Osteocyte (in vitro differentiated cells): ENCODE data around the gene MBOAT7. TPM values are rescaled to one million over a fixed set of nuclear protein-coding genes. Genes with fewer than 3 reads are reported as not detected.

Experiments used
- DNase-seq: peaks from one replicate; pipeline ENCODE4 v3.0.0; 2021; ENCODE audit warnings: mixed read lengths; ENCODE audit not compliant: unreplicated experiment; ENCODE audit errors: extremely low spot score
- H3K27ac Mint-ChIP-seq: one replicate; pipeline ENCODE4 v1.8.0; 2021; ENCODE audit warnings: mild to moderate bottlenecking, mixed read lengths; ENCODE audit not compliant: unreplicated experiment
- H3K27me3 Mint-ChIP-seq: one replicate; pipeline ENCODE4 v1.8.0; 2021; ENCODE audit warnings: mixed read lengths; ENCODE audit not compliant: unreplicated experiment
- H3K36me3 Mint-ChIP-seq: one replicate; pipeline ENCODE4 v1.8.0; 2021; ENCODE audit warnings: mixed read lengths; ENCODE audit not compliant: unreplicated experiment
- H3K4me1 Mint-ChIP-seq: one replicate; pipeline ENCODE4 v1.8.0; 2021; ENCODE audit warnings: mixed read lengths; ENCODE audit not compliant: unreplicated experiment
- H3K4me3 Mint-ChIP-seq: one replicate; pipeline ENCODE4 v1.8.0; 2021; ENCODE audit warnings: mild to moderate bottlenecking, moderate library complexity, mixed read lengths; ENCODE audit not compliant: unreplicated experiment
- H3K9me3 Mint-ChIP-seq: one replicate; pipeline ENCODE4 v1.8.0; 2021; ENCODE audit warnings: mixed read lengths; ENCODE audit not compliant: unreplicated experiment
- total RNA-seq: library from RNA; stranded (reverse); gene quantifications from 2 replicates; pipeline ENCODE4 v1.2.1, GENCODE V29; 2021
- TF ChIP-seq, protein P1 (sequence below): fragments of 200-600 bp; sonication (generic); IDR thresholded peaks from 2 replicates; pipeline ENCODE4 v1.5.0; 2021; ENCODE audit warnings: antibody characterized with exemption, mild to moderate bottlenecking, moderate library complexity

The MBOAT7 gene
- total RNA-seq, 1 donor from 2014 or later: 85.2 TPM

DNA sequence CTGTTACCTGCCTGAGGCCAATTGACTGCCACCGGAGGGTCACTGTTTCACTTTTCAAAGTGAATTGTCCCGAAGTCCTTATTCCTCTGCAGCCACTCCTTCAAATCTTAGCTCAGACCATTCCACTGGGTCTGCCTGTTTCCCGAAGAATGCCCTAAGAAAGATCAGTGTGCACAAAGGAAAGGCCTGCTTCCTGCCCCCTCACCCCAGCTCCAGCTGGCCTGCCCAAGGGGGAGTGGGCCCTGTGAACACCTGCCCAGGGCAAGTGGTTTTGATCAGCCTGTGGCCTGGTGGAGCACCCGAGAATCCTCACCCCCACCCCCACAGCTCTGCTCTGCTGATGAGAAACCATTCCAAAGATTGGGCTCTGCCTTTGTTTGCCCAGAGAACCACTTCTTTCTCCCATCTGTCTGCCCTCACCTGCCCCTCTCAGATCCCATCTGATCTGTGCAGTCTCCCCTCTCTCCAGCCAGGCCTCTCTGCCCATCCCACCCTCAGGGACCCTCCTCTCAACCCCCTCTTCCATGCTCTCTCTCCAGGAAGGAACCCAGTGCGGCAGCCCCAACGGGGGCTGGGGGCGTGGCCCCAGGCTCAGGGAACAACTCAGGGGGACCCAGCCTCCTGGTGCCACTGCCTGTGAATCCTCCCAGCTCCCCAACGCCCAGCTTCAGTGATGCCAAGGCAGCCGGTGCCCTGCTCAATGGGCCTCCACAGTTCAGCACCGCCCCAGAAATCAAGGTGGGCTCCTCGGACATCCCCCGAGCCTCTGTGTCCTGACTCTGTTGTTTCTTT is 40.2 kb downstream of the MBOAT7 start:
- DNase-seq: no peak
- Mint-ChIP-seq H3K4me3 (no peak overlapping the region), H3K4me1 (peaks cover 7% of the 10 kb centered on the region), H3K27ac (no peak overlapping the region), H3K27me3 (no peaks in the 10 kb centered on the region), H3K36me3 (peaks cover 51% of the 10 kb centered on the region), H3K9me3 (no peaks in the 10 kb centered on the region)
- TF ChIP-seq, protein P1, sequence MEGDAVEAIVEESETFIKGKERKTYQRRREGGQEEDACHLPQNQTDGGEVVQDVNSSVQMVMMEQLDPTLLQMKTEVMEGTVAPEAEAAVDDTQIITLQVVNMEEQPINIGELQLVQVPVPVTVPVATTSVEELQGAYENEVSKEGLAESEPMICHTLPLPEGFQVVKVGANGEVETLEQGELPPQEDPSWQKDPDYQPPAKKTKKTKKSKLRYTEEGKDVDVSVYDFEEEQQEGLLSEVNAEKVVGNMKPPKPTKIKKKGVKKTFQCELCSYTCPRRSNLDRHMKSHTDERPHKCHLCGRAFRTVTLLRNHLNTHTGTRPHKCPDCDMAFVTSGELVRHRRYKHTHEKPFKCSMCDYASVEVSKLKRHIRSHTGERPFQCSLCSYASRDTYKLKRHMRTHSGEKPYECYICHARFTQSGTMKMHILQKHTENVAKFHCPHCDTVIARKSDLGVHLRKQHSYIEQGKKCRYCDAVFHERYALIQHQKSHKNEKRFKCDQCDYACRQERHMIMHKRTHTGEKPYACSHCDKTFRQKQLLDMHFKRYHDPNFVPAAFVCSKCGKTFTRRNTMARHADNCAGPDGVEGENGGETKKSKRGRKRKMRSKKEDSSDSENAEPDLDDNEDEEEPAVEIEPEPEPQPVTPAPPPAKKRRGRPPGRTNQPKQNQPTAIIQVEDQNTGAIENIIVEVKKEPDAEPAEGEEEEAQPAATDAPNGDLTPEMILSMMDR: no peak

DNA sequence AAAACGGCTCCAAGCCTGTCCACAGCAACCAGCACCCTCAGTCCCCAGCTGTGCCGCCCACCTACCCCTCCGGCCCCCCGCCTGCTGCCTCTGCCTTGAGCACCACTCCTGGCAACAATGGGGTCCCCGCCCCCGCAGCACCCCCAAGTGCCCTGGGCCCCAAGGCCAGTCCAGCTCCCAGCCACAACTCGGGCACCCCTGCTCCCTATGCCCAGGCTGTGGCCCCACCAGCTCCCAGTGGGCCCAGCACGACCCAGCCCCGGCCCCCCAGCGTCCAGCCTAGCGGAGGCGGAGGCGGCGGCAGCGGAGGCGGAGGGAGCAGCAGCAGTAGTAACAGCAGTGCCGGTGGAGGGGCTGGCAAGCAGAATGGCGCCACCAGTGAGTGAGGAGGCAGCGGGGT is 41.2 kb downstream of the MBOAT7 start:
- Mint-ChIP-seq H3K9me3 (no peaks in the 10 kb centered on the region), H3K4me1 (peaks cover 2% of the 10 kb centered on the region), H3K36me3 (peaks cover 53% of the 10 kb centered on the region), H3K4me3 (no peak overlapping the region), H3K27ac (no peak overlapping the region), H3K27me3 (no peaks in the 10 kb centered on the region)
- no peak for DNase-seq
- TF ChIP-seq, protein P1: no peak

DNA sequence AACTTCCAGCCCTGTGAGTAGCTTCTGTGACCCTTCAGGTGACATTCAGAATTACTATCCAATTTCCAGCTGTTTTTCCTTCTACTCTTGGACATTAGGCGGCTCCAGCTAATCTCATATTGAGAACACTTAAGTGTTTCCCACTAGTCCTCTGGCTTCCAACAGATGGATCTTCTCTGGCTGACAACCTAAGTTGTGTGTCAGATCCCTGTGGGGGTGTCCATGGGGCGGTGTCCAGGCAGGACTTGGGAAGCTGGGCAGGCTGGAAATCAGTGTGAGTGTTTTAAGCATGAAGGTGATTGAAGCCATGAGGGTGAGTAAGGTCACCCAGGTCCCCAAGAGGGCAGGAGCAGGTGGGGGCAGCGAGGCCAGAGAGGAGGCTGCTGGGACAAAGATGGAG is 41.7 kb downstream of the MBOAT7 start:
- H3K9me3 Mint-ChIP-seq: no peaks in the 10 kb centered on the region
- no peaks in the 10 kb centered on the region for H3K27me3 Mint-ChIP-seq
- no peak for DNase-seq
- peaks cover 53% of the 10 kb centered on the region for H3K36me3 Mint-ChIP-seq
- H3K27ac Mint-ChIP-seq: no peak overlapping the region
- H3K4me3 Mint-ChIP-seq: no peak overlapping the region
- TF ChIP-seq, protein P1: no peak
- no peaks in the 10 kb centered on the region for H3K4me1 Mint-ChIP-seq

DNA sequence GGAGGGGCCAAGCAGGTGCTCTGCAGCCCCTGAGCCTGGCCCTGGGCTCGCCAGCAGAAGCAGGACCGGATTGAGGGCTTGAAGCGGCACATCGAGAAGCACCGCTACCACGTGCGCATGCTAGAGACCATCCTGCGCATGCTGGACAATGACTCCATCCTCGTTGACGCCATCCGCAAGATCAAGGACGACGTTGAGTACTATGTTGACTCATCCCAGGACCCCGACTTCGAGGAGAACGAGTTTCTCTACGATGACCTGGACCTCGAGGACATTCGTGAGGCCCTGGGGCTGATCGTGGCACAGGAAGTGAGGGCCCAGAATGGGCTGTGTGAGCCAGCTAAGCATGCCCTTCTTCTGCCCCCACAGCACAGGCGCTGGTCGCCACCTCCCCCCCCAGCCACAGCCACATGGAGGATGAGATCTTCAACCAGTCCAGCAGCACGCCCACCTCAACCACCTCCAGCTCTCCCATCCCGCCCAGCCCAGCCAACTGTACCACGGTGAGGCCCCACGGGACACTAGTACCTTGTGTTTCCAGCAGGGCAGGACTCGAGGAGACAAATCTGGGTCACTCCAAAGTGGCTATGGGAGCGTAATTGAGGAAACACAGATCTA is 43.7 kb downstream of the MBOAT7 start:
- Mint-ChIP-seq H3K36me3 (peaks cover 48% of the 10 kb centered on the region), H3K4me1 (peaks cover 3% of the 10 kb centered on the region), H3K9me3 (no peaks in the 10 kb centered on the region)

More for the DNA sequence above, 43.7 kb downstream of the MBOAT7 start:
- no peaks in the 10 kb centered on the region for H3K27me3 Mint-ChIP-seq
- DNase-seq: no peak
- TF ChIP-seq, protein P1: no peak
- no peak overlapping the region for H3K27ac Mint-ChIP-seq
- H3K4me3 Mint-ChIP-seq: no peak overlapping the region
